ENCODE measurements around the gene PRIM2.
A peak's percentile ranks its signal among the peaks of the same experiment; 100 is the strongest.

PRIM2 gene

GRCh38 chr6:57316581-57317059 lies 810 bp upstream of the PRIM2 start:
- TF ChIP-seq GABPA (IDR thresholded peaks at IDR 0.05; ENCODE audit: low read depth) (no peak), POLR2AphosphoS5 (IDR thresholded peaks at IDR 0.05; ENCODE audit: low read depth) (no peak), SPI1 (IDR thresholded peaks at IDR 0.05; ENCODE audit: borderline replicate concordance, low read depth) (no peak; the same call in 1 of the 2 replicates), CTCF (IDR thresholded peaks at IDR 0.05; ENCODE audit: insufficient read depth, low read length) (peak; percentile 51)
- DNase-seq (ENCODE audit: low read depth in 1 of 2, low spot score in 1 of 2), result peak; percentile 61 to 91
- Histone ChIP-seq H3K27me3 (ENCODE audit: insufficient read depth, poor library complexity, severe bottlenecking) (no peaks in the 10 kb centered on the region), H3K4me3 (replicated peaks; ENCODE audit: insufficient read depth, low read length) (peak overlapping the region; percentile 81), H3K27ac (replicated peaks) (peak overlapping the region; percentile 74)

GRCh38 chr6:57324538-57324937 lies 7.1 kb downstream of the PRIM2 start:
- no peaks in the 10 kb centered on the region for H3K27me3 ChIP-seq (ENCODE audit: insufficient read depth, poor library complexity, severe bottlenecking)
- H3K27ac ChIP-seq (replicated peaks), result no peak overlapping the region
- no peak overlapping the region for H3K4me3 ChIP-seq (replicated peaks; ENCODE audit: insufficient read depth, low read length)
- TF ChIP-seq GABPA (IDR thresholded peaks at IDR 0.05; ENCODE audit: low read depth) (no peak), REST (IDR thresholded peaks at IDR 0.05; ENCODE audit: insufficient replicate concordance, low read depth) (no peak), POLR2AphosphoS5 (IDR thresholded peaks at IDR 0.05; ENCODE audit: low read depth) (no peak)
- no peak for DNase-seq (ENCODE audit: low read depth in 1 of 2, low spot score in 1 of 2)

GRCh38 chr6:57327311-57327710 lies 9.9 kb downstream of the PRIM2 start:
- H3K27ac ChIP-seq (replicated peaks), result no peak overlapping the region
- no peaks in the 10 kb centered on the region for H3K27me3 ChIP-seq (ENCODE audit: insufficient read depth, poor library complexity, severe bottlenecking)
- DNase-seq (ENCODE audit: low read depth in 1 of 2, low spot score in 1 of 2), result no peak
- no peak overlapping the region for H3K4me3 ChIP-seq (replicated peaks; ENCODE audit: insufficient read depth, low read length)
- no peak for TF ChIP-seq GABPA (IDR thresholded peaks at IDR 0.05; ENCODE audit: low read depth)
- TF ChIP-seq POLR2AphosphoS5 (IDR thresholded peaks at IDR 0.05; ENCODE audit: low read depth), result no peak
- TF ChIP-seq REST (IDR thresholded peaks at IDR 0.05; ENCODE audit: insufficient replicate concordance, low read depth), result no peak
- TF ChIP-seq CTCF (IDR thresholded peaks at IDR 0.05; ENCODE audit: insufficient read depth, low read length), result no peak
- no peak for TF ChIP-seq SPI1 (IDR thresholded peaks at IDR 0.05; ENCODE audit: borderline replicate concordance, low read depth)

GRCh38 chr6:57328074-57328473 lies 10.6 kb downstream of the PRIM2 start:
- no peak for TF ChIP-seq SPI1 (IDR thresholded peaks at IDR 0.05; ENCODE audit: borderline replicate concordance, low read depth)
- TF ChIP-seq CTCF (IDR thresholded peaks at IDR 0.05; ENCODE audit: insufficient read depth, low read length), result no peak
- no peak for TF ChIP-seq REST (IDR thresholded peaks at IDR 0.05; ENCODE audit: insufficient replicate concordance, low read depth)
- no peak for TF ChIP-seq GABPA (IDR thresholded peaks at IDR 0.05; ENCODE audit: low read depth)
- no peak for TF ChIP-seq POLR2AphosphoS5 (IDR thresholded peaks at IDR 0.05; ENCODE audit: low read depth)
- Histone ChIP-seq H3K4me3 (replicated peaks; ENCODE audit: insufficient read depth, low read length) (no peak overlapping the region), H3K27me3 (ENCODE audit: insufficient read depth, poor library complexity, severe bottlenecking) (no peaks in the 10 kb centered on the region), H3K27ac (replicated peaks) (no peak overlapping the region)
- DNase-seq (ENCODE audit: low read depth in 1 of 2, low spot score in 1 of 2), result no peak
